PC-9 (cell line): ENCODE measurements around the gene TLR7. TPM values are rescaled to one million over a fixed set of nuclear protein-coding genes. Genes with fewer than 3 reads are reported as not detected.

Experiments
- BruUV-seq: library from RNA; stranded (reverse); fragments of 400-500 nt; replicated peaks from 2 replicates; lab custom pipeline; 2021; lab: Mats Ljungman, UMichigan
- CTCF ChIA-PET: fragments of 300-600 bp; sonication (Branson Sonifier 250); formaldehyde crosslinking; loops from one replicate; lab custom pipeline; 2022; ENCODE audit warnings: antibody characterized with exemption; lab: Charles Lee
- POLR2A ChIA-PET: fragments of 300-600 bp; sonication (Branson Sonifier 250); formaldehyde crosslinking; loops from one replicate; lab custom pipeline; 2022; ENCODE audit warnings: antibody characterized with exemption; ENCODE audit not compliant: unreplicated experiment; lab: Charles Lee
- DNase-seq, 2 experiments: peaks; one replicate each; pipeline versions ENCODE4 v3.0.0 to v3.0.0-alpha.2; 2015 to 2022; ENCODE audit warnings: mixed read lengths in 1 of 2
- H2AFZ ChIP-seq: fragments of 200-600 bp; sonication (generic); 2 replicates; pipeline ENCODE4 v1.8.1; 2017; ENCODE audit warnings: antibody characterized with exemption
- H3F3A ChIP-seq: fragments of 200-600 bp; sonication (generic); 2 replicates; pipeline ENCODE4 v1.8.1; 2017; ENCODE audit warnings: antibody characterized with exemption, mild to moderate bottlenecking, low read depth; ENCODE audit not compliant: insufficient read depth
- H3K27ac ChIP-seq: fragments of 200-600 bp; sonication (generic); 2 replicates; pipeline ENCODE4 v1.6.1; 2016; ENCODE audit warnings: mixed run types
- H3K27me3 ChIP-seq: fragments of 200-600 bp; sonication (generic); 2 replicates; pipeline ENCODE4 v1.6.1; 2016; ENCODE audit warnings: low read depth, mixed run types; ENCODE audit not compliant: insufficient read depth
- H3K36me3 ChIP-seq: fragments of 200-600 bp; sonication (generic); 2 replicates; pipeline ENCODE4 v1.6.1; 2016; ENCODE audit warnings: low read depth, mixed run types
- H3K4me1 ChIP-seq: fragments of 200-600 bp; sonication (generic); replicated peaks from 2 replicates; pipeline ENCODE4 v1.6.1; 2016; ENCODE audit warnings: mixed run types; ENCODE audit not compliant: insufficient read depth
- H3K4me2 ChIP-seq: fragments of 200-600 bp; sonication (generic); 2 replicates; pipeline ENCODE4 v1.6.1; 2017; ENCODE audit warnings: mixed run types
- H3K4me3 ChIP-seq: fragments of 200-600 bp; sonication (generic); 2 replicates; pipeline ENCODE4 v1.6.1; 2016; ENCODE audit warnings: mixed run types
- H3K79me2 ChIP-seq: fragments of 200-600 bp; sonication (generic); 2 replicates; pipeline ENCODE4 v1.6.1; 2017; ENCODE audit warnings: low read depth, mixed run types
- H3K9me2 ChIP-seq: fragments of 200-600 bp; sonication (generic); 2 replicates; pipeline ENCODE4 v1.8.1; 2017; ENCODE audit warnings: mild to moderate bottlenecking; ENCODE audit not compliant: insufficient read depth
- H3K9me3 ChIP-seq: fragments of 200-600 bp; sonication (generic); 2 replicates; pipeline ENCODE4 v1.8.1; 2016; ENCODE audit warnings: low read depth; ENCODE audit not compliant: insufficient read depth
- H4K20me1 ChIP-seq: fragments of 200-600 bp; sonication (generic); 2 replicates; pipeline ENCODE4 v1.8.1; 2017; ENCODE audit not compliant: insufficient read depth
- EZH2 ChIP-seq: fragments of 200-600 bp; sonication (generic); IDR thresholded peaks from 2 replicates; pipeline ENCODE4 v1.8.0; 2017; ENCODE audit warnings: antibody characterized with exemption, low read depth
- intact Hi-C: fragments of 100-400 bp; cut with micrococcal nuclease; formaldehyde crosslinking; loops from one replicate; pipeline ENCODE4 v1.10.0; 2022; ENCODE audit not compliant: unreplicated experiment
- total RNA-seq: library from RNA; stranded (reverse); gene quantifications from 2 replicates; pipeline ENCODE4 v1.2.3, GENCODE V29; 2021
- TF ChIP-seq, protein P1 (sequence below): fragments of 200-600 bp; sonication (generic); conservative IDR thresholded peaks from 2 replicates; pipeline ENCODE4 v1.6.1; 2017; ENCODE audit warnings: mixed run types, antibody characterized with exemption, mild to moderate bottlenecking, moderate library complexity

TLR7 gene
- total RNA-seq, 1 experiment from 2014 or later, result not detected

DNA sequence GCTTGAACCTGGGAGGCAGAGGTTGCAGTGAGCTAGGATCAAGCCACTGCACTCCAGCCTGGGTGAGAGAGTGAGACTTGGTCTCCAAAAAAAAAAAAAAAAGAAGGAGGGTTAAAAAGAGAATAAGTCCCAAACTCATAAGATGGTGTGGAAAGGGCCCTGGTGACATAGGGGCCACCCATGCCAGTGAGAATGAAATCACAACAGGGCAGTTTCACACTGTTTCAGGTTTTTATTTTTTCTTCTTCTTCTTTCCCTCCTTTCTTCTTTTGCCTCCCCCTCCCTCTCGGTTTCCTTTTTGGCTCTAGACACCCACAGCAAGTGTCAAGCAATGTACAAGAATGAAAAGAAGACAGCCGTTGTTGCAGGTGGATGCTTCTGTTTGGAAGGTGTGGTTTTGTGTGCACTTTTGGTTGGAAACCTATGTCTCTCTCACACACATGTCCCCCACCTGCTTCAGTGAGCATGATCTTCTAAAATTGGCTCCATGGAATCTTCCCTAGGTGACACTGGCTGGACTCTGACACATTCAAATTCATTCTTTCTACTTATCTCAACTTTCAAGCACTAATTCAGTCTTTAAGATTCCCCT is 25.1 kb downstream of the TLR7 start:
- DNase-seq, result no peak
- no peaks in the 10 kb centered on the region for H3K9me2 ChIP-seq
- POLR2A ChIA-PET, result no interaction called here
- H3K4me1 ChIP-seq, result no peaks in the 10 kb centered on the region
- no peaks in the 10 kb centered on the region for H3K36me3 ChIP-seq
- intact Hi-C loops, result no loop called here
- no TSS peak for BruUV-seq
- CTCF ChIA-PET, result interaction anchor here (0.6 kb wide), 1 partner anchor 191 kb away, joined by 7 read pairs; no protein-coding TSS in a partner anchor
- no peak overlapping the region for H2AFZ ChIP-seq
- TF ChIP-seq, protein P1, sequence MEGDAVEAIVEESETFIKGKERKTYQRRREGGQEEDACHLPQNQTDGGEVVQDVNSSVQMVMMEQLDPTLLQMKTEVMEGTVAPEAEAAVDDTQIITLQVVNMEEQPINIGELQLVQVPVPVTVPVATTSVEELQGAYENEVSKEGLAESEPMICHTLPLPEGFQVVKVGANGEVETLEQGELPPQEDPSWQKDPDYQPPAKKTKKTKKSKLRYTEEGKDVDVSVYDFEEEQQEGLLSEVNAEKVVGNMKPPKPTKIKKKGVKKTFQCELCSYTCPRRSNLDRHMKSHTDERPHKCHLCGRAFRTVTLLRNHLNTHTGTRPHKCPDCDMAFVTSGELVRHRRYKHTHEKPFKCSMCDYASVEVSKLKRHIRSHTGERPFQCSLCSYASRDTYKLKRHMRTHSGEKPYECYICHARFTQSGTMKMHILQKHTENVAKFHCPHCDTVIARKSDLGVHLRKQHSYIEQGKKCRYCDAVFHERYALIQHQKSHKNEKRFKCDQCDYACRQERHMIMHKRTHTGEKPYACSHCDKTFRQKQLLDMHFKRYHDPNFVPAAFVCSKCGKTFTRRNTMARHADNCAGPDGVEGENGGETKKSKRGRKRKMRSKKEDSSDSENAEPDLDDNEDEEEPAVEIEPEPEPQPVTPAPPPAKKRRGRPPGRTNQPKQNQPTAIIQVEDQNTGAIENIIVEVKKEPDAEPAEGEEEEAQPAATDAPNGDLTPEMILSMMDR, result no peak
- no peak for TF ChIP-seq EZH2
- H4K20me1 ChIP-seq, result no peaks in the 10 kb centered on the region
- H3K27me3 ChIP-seq, result no peaks in the 10 kb centered on the region
- no peaks in the 10 kb centered on the region for H3K79me2 ChIP-seq
- no peak overlapping the region for H3K4me2 ChIP-seq
- H3K4me3 ChIP-seq, result no peak overlapping the region
- H3K9me3 ChIP-seq, result no peaks in the 10 kb centered on the region
- H3F3A ChIP-seq, result no peaks in the 10 kb centered on the region
- no peak overlapping the region for H3K27ac ChIP-seq

DNA sequence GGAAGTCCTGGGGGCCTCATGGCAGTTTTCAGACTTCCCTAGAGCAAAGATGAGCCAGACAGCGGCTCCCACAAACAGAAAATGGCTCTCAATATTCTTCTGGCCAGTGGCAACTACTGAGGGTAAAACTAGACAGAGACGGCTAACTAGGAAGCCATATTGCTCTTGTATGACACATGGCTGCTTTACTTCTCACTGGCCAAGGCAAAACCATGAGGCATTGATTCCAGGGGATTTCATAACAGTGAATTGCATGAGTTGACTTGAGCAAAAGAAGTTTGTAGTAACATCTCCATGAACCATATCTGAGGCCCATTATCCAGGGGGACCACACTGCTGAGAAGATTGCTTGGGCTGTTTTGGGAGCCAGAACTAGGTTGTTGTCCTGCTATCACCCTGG is 25.8 kb downstream of the TLR7 start:
- Histone ChIP-seq H3K27me3 (no peaks in the 10 kb centered on the region), H3K9me3 (no peaks in the 10 kb centered on the region), H3K4me1 (no peaks in the 10 kb centered on the region), H2AFZ (no peak overlapping the region), H3K27ac (no peak overlapping the region), H3K36me3 (no peaks in the 10 kb centered on the region), H4K20me1 (no peaks in the 10 kb centered on the region), H3K4me2 (no peak overlapping the region), H3K4me3 (no peak overlapping the region), H3F3A (no peaks in the 10 kb centered on the region), H3K9me2 (no peaks in the 10 kb centered on the region), H3K79me2 (no peaks in the 10 kb centered on the region)
- no TSS peak for BruUV-seq
- no peak for DNase-seq
- ChIA-PET CTCF (no interaction called here), POLR2A (no interaction called here)
- TF ChIP-seq, protein P1, result no peak
- TF ChIP-seq EZH2, result no peak
- intact Hi-C loops, result no loop called here

DNA sequence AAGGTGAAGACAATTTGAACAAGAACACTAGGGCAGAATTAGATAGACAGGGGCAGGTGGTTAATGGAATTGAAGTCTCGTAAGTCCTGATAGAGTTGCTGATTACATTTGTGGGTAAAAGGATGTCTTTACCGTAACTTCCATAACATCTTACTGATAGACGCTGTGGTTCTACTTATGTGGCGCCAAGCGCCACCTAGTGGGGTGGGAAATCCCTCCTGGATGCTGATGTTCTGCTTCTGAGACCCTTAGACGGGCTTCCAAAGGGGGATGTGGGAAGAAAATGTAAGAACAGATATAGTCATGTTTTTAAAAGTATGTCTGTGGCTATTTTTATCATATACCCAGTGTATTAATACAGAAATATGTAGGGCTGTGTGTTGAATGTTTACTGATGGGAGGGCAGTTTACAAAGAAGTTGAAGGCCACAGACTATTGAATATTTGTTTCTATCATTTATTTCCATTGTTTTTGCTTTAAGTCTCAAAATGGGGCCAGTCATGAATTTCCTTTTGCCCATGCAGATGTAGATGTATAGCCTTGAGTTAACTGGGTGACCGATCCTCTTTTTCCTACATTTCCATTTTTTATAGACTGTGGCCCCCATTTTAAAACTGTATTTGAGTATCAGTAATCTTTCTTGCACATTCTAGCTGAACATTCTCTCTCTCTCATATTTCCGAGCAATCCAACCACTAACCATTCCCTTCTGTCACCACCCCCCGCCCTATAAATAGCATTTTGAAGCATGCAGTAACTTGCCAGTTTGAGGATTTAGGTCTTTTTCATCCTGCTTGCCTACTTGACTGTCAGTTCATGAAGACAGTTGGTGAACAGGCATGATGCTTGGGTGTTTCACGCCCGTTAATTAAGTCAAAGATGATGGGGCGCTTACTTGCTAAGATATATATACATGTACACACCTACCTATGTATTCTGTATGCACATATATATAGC is 27.5 kb downstream of the TLR7 start:
- intact Hi-C loops, result no loop called here
- no peaks in the 10 kb centered on the region for H3K9me2 ChIP-seq
- ChIA-PET CTCF (no interaction called here), POLR2A (no interaction called here)
- H3K79me2 ChIP-seq, result no peaks in the 10 kb centered on the region
- BruUV-seq, result no TSS peak
- no peaks in the 10 kb centered on the region for H3K36me3 ChIP-seq
- H3K4me2 ChIP-seq, result no peak overlapping the region
- no peaks in the 10 kb centered on the region for H4K20me1 ChIP-seq
- no peaks in the 10 kb centered on the region for H3K9me3 ChIP-seq
- no peaks in the 10 kb centered on the region for H3K4me1 ChIP-seq
- no peak for TF ChIP-seq EZH2
- TF ChIP-seq, protein P1, result peak; percentile 52
- no peak overlapping the region for H3K27ac ChIP-seq
- H3K27me3 ChIP-seq, result no peaks in the 10 kb centered on the region
- no peaks in the 10 kb centered on the region for H3F3A ChIP-seq
- H2AFZ ChIP-seq, result no peak overlapping the region
- no peak overlapping the region for H3K4me3 ChIP-seq
- peak in 1 of 2 experiments; percentile 10 for DNase-seq
